Nephron (organoid): ENCODE data around the gene SESN2.
A peak's percentile ranks its signal among the peaks of the same experiment; 100 is the strongest.

Experiments
- H3K27ac Mint-ChIP-seq, 3 experiments: 2 replicates each; pipeline ENCODE4 v1.8.0; 2020; ENCODE audit warnings: mixed read lengths in 3 of 3, mild to moderate bottlenecking in 2 of 3, moderate library complexity in 1 of 3
- H3K27me3 Mint-ChIP-seq: 2 replicates; pipeline ENCODE4 v1.8.0; 2021; ENCODE audit warnings: low read depth, mild to moderate bottlenecking, moderate library complexity, mixed read lengths
- H3K36me3 Mint-ChIP-seq: 2 replicates; pipeline ENCODE4 v1.8.0; 2020; ENCODE audit warnings: low read depth, mixed read lengths
- H3K4me1 Mint-ChIP-seq: 2 replicates; pipeline ENCODE4 v1.8.0; 2020; ENCODE audit warnings: mixed read lengths
- H3K4me3 Mint-ChIP-seq, 3 experiments: 2 replicates each; pipeline ENCODE4 v1.8.0; 2020; ENCODE audit warnings: mild to moderate bottlenecking in 3 of 3, mixed read lengths in 3 of 3, moderate library complexity in 2 of 3
- H3K9me3 Mint-ChIP-seq: 2 replicates; pipeline ENCODE4 v1.8.0; 2020; ENCODE audit warnings: mixed read lengths
- TF ChIP-seq, protein P1 (sequence below), 3 experiments: fragments of 200-600 bp; sonication (generic); IDR thresholded peaks; one replicate each; pipeline ENCODE4 v1.5.0; 2021; ENCODE audit warnings: antibody characterized with exemption in 3 of 3; ENCODE audit not compliant: unreplicated experiment in 3 of 3

Gene SESN2

GRCh38 chr1:28273216-28273860 lies 14.0 kb downstream of the SESN2 start:
- Mint-ChIP-seq H3K4me3 (no peak overlapping the region), H3K4me1 (no peaks in the 10 kb centered on the region), H3K9me3 (no peaks in the 10 kb centered on the region), H3K27ac (no peak overlapping the region), H3K27me3 (no peaks in the 10 kb centered on the region), H3K36me3 (peaks cover 43% of the 10 kb centered on the region)
- TF ChIP-seq, protein P1, sequence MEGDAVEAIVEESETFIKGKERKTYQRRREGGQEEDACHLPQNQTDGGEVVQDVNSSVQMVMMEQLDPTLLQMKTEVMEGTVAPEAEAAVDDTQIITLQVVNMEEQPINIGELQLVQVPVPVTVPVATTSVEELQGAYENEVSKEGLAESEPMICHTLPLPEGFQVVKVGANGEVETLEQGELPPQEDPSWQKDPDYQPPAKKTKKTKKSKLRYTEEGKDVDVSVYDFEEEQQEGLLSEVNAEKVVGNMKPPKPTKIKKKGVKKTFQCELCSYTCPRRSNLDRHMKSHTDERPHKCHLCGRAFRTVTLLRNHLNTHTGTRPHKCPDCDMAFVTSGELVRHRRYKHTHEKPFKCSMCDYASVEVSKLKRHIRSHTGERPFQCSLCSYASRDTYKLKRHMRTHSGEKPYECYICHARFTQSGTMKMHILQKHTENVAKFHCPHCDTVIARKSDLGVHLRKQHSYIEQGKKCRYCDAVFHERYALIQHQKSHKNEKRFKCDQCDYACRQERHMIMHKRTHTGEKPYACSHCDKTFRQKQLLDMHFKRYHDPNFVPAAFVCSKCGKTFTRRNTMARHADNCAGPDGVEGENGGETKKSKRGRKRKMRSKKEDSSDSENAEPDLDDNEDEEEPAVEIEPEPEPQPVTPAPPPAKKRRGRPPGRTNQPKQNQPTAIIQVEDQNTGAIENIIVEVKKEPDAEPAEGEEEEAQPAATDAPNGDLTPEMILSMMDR (IDR thresholded peaks at IDR 0.05; ENCODE audit: unreplicated experiment in 3 of 3): no peak

DNA sequence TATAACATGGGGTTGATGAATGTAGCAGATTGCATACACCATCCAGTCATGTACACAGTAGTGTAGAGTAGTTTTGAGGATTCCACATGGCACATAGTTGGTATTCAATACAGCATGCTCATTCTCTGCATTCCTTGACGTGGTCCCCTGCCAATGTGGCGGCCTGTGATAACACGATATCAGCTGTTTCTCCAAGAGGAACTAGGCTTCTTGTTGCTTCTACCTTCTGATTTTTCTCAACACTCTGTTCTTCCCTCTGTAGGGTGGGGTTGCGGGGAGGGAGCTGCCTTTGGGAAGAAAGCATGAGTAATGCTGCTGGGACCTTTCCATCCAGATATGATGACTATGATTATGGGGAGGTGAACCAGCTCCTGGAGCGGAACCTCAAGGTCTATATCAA lies 19.4 kb downstream of the SESN2 start:
- Mint-ChIP-seq H3K4me1 (no peaks in the 10 kb centered on the region), H3K9me3 (no peaks in the 10 kb centered on the region), H3K4me3 (no peak overlapping the region), H3K27me3 (no peaks in the 10 kb centered on the region), H3K36me3 (peaks cover 58% of the 10 kb centered on the region), H3K27ac (no peak overlapping the region)
- TF ChIP-seq, protein P1 (IDR thresholded peaks at IDR 0.05; ENCODE audit: unreplicated experiment in 3 of 3): no peak

- H3K27ac Mint-ChIP-seq: no peak overlapping the region
- peaks cover 51% of the 10 kb centered on the region for H3K36me3 Mint-ChIP-seq
- no peaks in the 10 kb centered on the region for H3K4me1 Mint-ChIP-seq
- no peaks in the 10 kb centered on the region for H3K27me3 Mint-ChIP-seq
- H3K9me3 Mint-ChIP-seq: no peaks in the 10 kb centered on the region
- TF ChIP-seq, protein P1 (IDR thresholded peaks at IDR 0.05; ENCODE audit: unreplicated experiment in 3 of 3): no peak
- no peak overlapping the region for H3K4me3 Mint-ChIP-seq
These were observed 20.4 kb downstream of the SESN2 start for GRCh38 chr1:28279721-28280120.

DNA sequence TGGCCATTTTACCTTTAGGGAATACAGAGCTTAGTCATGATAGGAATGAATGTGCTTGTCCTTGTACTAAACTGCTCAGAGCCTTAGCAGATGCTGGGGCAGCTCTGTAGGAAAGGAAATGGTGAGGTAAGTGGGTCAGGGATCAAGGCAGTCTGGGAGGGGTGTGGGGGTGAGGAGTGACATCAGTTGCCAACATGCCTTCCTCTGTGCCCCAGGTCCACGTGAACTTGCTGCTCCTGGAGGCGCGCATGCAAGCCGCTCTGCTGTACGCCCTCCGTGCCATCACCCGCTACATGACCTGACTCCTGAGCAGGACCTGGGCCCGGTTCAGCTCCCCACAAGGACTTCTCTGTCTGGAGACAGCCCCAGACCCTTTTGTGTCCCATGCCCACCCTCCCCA lies 21.2 kb downstream of the SESN2 start:
- H3K4me1 Mint-ChIP-seq: no peaks in the 10 kb centered on the region

DNA sequence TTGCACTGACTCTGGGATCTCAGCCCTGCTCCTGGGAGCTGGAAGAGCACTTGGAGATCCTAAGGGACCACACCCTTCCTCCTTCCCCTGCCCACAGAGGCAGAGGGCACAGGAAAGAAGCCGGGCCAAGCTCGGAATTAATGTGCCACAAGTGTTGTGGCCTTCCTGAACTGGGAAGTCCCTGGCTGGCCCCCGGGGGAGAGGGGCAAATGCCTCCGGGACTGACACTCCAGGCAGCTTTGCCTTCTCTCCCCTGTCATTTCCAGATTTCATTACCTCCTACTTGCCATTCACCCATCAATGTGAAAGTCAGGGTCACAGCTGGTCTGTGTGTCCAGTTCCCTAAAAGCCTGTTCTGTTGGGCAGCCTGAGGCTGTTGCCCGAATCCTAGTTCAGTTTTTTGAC lies 21.7 kb downstream of the SESN2 start:
- TF ChIP-seq, protein P1 (IDR thresholded peaks at IDR 0.05; ENCODE audit: unreplicated experiment in 3 of 3): no peak
- Mint-ChIP-seq H3K4me1 (no peaks in the 10 kb centered on the region), H3K27me3 (no peaks in the 10 kb centered on the region), H3K4me3 (no peak overlapping the region), H3K9me3 (no peaks in the 10 kb centered on the region), H3K27ac (peak overlapping the region in 1 of 3 experiments; percentile 70), H3K36me3 (peaks cover 45% of the 10 kb centered on the region)

More for the DNA sequence above, 21.2 kb downstream of the SESN2 start:
- no peaks in the 10 kb centered on the region for H3K27me3 Mint-ChIP-seq
- H3K4me3 Mint-ChIP-seq: no peak overlapping the region
- no peak overlapping the region for H3K27ac Mint-ChIP-seq
- TF ChIP-seq, protein P1 (IDR thresholded peaks at IDR 0.05; ENCODE audit: unreplicated experiment in 3 of 3): no peak
- H3K36me3 Mint-ChIP-seq: peaks cover 45% of the 10 kb centered on the region
- H3K9me3 Mint-ChIP-seq: no peaks in the 10 kb centered on the region
